ENCODE data around the gene GFRAL.

Gene GFRAL

GRCh38 chr6:55437141-55437540 is 109.9 kb downstream of the GFRAL start:
- no peak for DNase-seq

- DNase-seq = no peak
Observed at GRCh38 chr6:55438203-55438602, 110.9 kb downstream of the GFRAL start.

GRCh38 chr6:55443238-55444134 is 116.2 kb downstream of the GFRAL start:
- DNase-seq = no peak

- DNase-seq = no peak
Observed at GRCh38 chr6:55445648-55446204, 118.5 kb downstream of the GFRAL start.

GRCh38 chr6:55447891-55448290 is 120.6 kb downstream of the GFRAL start:
- DNase-seq = no peak

GRCh38 chr6:55448451-55448850 is 121.2 kb downstream of the GFRAL start:
- no peak for DNase-seq

- no peak for DNase-seq
Observed at GRCh38 chr6:55449225-55449624, 122.0 kb downstream of the GFRAL start.

GRCh38 chr6:55450005-55450404 is 122.7 kb downstream of the GFRAL start:
- DNase-seq = no peak

Data from NCI-H2029 treated with DMSO at 0.1 percent for 48 hours (cell line).